ENCODE data around the gene HPSE2.
A peak's percentile ranks its signal among the peaks of the same experiment; 100 is the strongest.

HPSE2 gene

DNA sequence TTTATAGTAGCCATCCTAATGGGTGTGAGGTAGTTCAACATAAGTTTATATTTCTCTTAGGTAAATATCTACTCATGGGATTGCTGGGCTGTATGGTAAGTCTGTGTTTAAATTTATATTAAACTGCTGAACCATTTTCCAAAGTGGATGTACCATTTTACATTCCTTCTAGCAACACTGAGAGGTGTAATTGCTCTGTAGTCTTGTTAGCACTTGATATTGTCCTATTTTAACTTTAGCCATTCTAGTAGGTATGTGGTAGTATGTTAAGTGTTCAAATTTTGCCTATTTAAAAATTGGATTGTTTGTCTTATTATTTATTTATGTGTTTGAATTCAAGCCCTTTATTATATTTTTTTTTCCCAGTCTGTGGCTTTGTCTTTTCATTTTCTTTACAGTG lies 786.4 kb downstream of the HPSE2 start:
- Histone ChIP-seq H3K36me3 (ENCODE audit: control insufficient read depth, low read depth, low read length) (peaks cover 9% of the 10 kb centered on the region), H3K4me3 (ENCODE audit: low read length) (no peak overlapping the region), H3K4me1 (ENCODE audit: control insufficient read depth, low read depth, low read length) (peaks cover 5% of the 10 kb centered on the region), H3K9ac (ENCODE audit: low read length) (no peak overlapping the region), H3K27me3 (ENCODE audit: control insufficient read depth, insufficient read depth, low read length) (no peaks in the 10 kb centered on the region), H3K27ac (ENCODE audit: low read length) (no peak overlapping the region), H3K9me3 (ENCODE audit: control insufficient read depth, low read depth, low read length) (no peaks in the 10 kb centered on the region)

- Histone ChIP-seq H3K4me1 (ENCODE audit: control insufficient read depth, low read depth, low read length) (peaks cover 5% of the 10 kb centered on the region), H3K4me3 (ENCODE audit: low read length) (peak within 1 kb of the TSS; percentile 65), H3K36me3 (ENCODE audit: control insufficient read depth, low read depth, low read length) (peaks cover 26% of the 10 kb centered on the region), H3K27me3 (ENCODE audit: control insufficient read depth, insufficient read depth, low read length) (no peaks in the 10 kb centered on the region), H3K27ac (ENCODE audit: low read length) (no peak within 1 kb of the TSS), H3K9me3 (ENCODE audit: control insufficient read depth, low read depth, low read length) (no peaks in the 10 kb centered on the region), H3K9ac (ENCODE audit: low read length) (peak within 1 kb of the TSS; percentile 77)
Measured at GRCh38 chr10:98446661-98447221, 788.9 kb downstream of the HPSE2 start, which contains the start of gene HPS1. HPS1 (minus strand) TSS chr10:98446935; CDS start chr10:98443240, 3,695 bp downstream.

DNA sequence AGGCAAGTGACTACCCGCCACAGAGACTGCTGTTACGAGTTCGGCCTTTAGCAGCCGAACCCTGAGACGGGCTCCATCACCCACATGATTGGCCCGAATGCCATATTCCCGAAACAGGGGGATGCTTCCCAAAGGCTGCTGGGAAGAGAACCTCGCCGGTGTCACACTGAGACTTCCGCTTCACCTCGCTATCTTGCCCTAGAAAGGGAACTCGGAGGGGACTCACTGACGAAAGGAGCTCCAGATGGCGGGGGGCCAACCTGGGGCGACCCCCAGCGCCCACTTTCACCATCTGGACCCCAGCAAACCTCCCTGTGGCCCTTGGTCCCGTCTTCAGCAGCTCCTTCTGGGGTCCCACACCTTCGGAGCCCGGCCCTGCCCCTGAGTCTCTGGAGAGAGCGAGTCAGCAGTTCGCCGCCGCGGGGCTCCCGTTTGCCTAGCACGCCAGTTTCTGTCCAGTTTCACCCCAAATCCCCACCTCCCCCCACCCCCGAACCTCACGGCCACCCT lies 789.4 kb downstream of the HPSE2 start:
- H3K4me3 ChIP-seq (ENCODE audit: low read length), result peak overlapping the region; percentile 65
- H3K4me1 ChIP-seq (ENCODE audit: control insufficient read depth, low read depth, low read length), result peaks cover 5% of the 10 kb centered on the region
- H3K9me3 ChIP-seq (ENCODE audit: control insufficient read depth, low read depth, low read length), result no peaks in the 10 kb centered on the region
- H3K27me3 ChIP-seq (ENCODE audit: control insufficient read depth, insufficient read depth, low read length), result no peaks in the 10 kb centered on the region
- peak overlapping the region; percentile 77 for H3K9ac ChIP-seq (ENCODE audit: low read length)
- no peak overlapping the region for H3K27ac ChIP-seq (ENCODE audit: low read length)
- peaks cover 28% of the 10 kb centered on the region for H3K36me3 ChIP-seq (ENCODE audit: control insufficient read depth, low read depth, low read length)

DNA sequence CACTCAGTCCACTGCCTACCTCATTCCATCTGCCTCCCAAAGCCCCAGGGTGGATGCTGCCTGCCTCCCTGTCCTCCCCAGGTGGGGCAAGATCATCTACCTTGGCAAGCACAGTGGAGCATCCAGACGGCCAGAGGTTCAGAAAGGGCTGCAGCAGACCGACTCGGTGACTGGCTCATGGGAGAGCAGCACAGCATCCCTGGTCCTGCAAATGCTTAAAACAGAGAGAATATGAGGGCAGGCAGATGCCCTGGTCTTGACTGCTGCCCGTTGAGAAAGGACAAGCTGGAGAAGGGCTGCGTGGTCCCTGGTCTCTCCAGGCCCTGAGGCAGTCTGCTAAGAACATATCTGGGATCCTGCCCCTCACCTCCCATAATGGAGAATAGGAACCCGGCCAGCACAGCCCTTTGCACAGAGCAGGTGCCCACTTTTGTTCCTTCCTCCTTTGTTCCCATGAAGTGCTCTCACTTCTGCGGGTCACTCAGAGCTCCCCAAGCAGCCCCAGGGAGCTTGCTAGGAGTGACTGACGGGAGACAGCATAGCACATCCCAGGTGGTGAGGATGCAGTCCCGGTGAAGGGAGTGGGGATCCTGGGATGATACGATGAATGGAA lies 790.3 kb downstream of the HPSE2 start:
- Histone ChIP-seq H3K9ac (ENCODE audit: low read length) (no peak overlapping the region), H3K4me1 (ENCODE audit: control insufficient read depth, low read depth, low read length) (peaks cover 5% of the 10 kb centered on the region), H3K27me3 (ENCODE audit: control insufficient read depth, insufficient read depth, low read length) (no peaks in the 10 kb centered on the region), H3K4me3 (ENCODE audit: low read length) (peak overlapping the region; percentile 65), H3K27ac (ENCODE audit: low read length) (no peak overlapping the region), H3K36me3 (ENCODE audit: control insufficient read depth, low read depth, low read length) (peaks cover 28% of the 10 kb centered on the region), H3K9me3 (ENCODE audit: control insufficient read depth, low read depth, low read length) (no peaks in the 10 kb centered on the region)

- H3K27ac ChIP-seq (ENCODE audit: low read length), result no peak overlapping the region
- no peaks in the 10 kb centered on the region for H3K27me3 ChIP-seq (ENCODE audit: control insufficient read depth, insufficient read depth, low read length)
- no peak overlapping the region for H3K4me3 ChIP-seq (ENCODE audit: low read length)
- no peaks in the 10 kb centered on the region for H3K9me3 ChIP-seq (ENCODE audit: control insufficient read depth, low read depth, low read length)
- no peak overlapping the region for H3K9ac ChIP-seq (ENCODE audit: low read length)
- peaks cover 5% of the 10 kb centered on the region for H3K4me1 ChIP-seq (ENCODE audit: control insufficient read depth, low read depth, low read length)
- peaks cover 30% of the 10 kb centered on the region for H3K36me3 ChIP-seq (ENCODE audit: control insufficient read depth, low read depth, low read length)
Measured at GRCh38 chr10:98444314-98445006, 791.2 kb downstream of the HPSE2 start.

- no peaks in the 10 kb centered on the region for H3K4me1 ChIP-seq (ENCODE audit: control insufficient read depth, low read depth, low read length)
- peaks cover 38% of the 10 kb centered on the region for H3K36me3 ChIP-seq (ENCODE audit: control insufficient read depth, low read depth, low read length)
- H3K27ac ChIP-seq (ENCODE audit: low read length), result no peak overlapping the region
- H3K4me3 ChIP-seq (ENCODE audit: low read length), result no peak overlapping the region
- H3K9ac ChIP-seq (ENCODE audit: low read length), result no peak overlapping the region
- no peaks in the 10 kb centered on the region for H3K27me3 ChIP-seq (ENCODE audit: control insufficient read depth, insufficient read depth, low read length)
- no peaks in the 10 kb centered on the region for H3K9me3 ChIP-seq (ENCODE audit: control insufficient read depth, low read depth, low read length)
Measured at GRCh38 chr10:98438715-98439114, 796.9 kb downstream of the HPSE2 start.

DNA sequence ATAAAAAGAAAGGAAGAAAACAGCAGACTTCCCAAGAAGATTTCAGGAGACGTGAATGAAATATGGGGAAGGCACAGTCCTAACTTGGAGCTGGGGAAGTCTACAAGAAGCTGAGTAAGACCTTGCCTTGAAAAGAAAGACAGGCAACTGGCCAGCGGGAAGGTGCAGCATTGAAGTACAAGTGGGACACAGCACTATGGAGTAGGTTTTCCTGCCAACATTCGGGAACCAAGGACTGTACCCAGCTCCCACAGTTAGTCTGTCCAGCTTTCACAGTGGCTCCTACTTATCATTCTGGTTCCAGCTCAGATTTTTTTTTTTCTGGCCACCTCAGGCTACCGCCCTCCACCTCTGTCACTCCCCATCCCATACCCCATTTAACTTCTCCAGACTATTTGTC lies 798.9 kb downstream of the HPSE2 start:
- Histone ChIP-seq H3K9me3 (ENCODE audit: control insufficient read depth, low read depth, low read length) (no peaks in the 10 kb centered on the region), H3K9ac (ENCODE audit: low read length) (no peak overlapping the region), H3K4me3 (ENCODE audit: low read length) (no peak overlapping the region), H3K27me3 (ENCODE audit: control insufficient read depth, insufficient read depth, low read length) (no peaks in the 10 kb centered on the region), H3K36me3 (ENCODE audit: control insufficient read depth, low read depth, low read length) (peaks cover 34% of the 10 kb centered on the region), H3K27ac (ENCODE audit: low read length) (no peak overlapping the region), H3K4me1 (ENCODE audit: control insufficient read depth, low read depth, low read length) (no peaks in the 10 kb centered on the region)

- H3K27ac ChIP-seq (ENCODE audit: low read length), result no peak overlapping the region
- H3K4me1 ChIP-seq (ENCODE audit: control insufficient read depth, low read depth, low read length), result no peaks in the 10 kb centered on the region
- H3K4me3 ChIP-seq (ENCODE audit: low read length), result no peak overlapping the region
- H3K36me3 ChIP-seq (ENCODE audit: control insufficient read depth, low read depth, low read length), result peaks cover 45% of the 10 kb centered on the region
- H3K9me3 ChIP-seq (ENCODE audit: control insufficient read depth, low read depth, low read length), result no peaks in the 10 kb centered on the region
- no peaks in the 10 kb centered on the region for H3K27me3 ChIP-seq (ENCODE audit: control insufficient read depth, insufficient read depth, low read length)
- H3K9ac ChIP-seq (ENCODE audit: low read length), result no peak overlapping the region
Measured at GRCh38 chr10:98435178-98435577, 800.5 kb downstream of the HPSE2 start.

DNA sequence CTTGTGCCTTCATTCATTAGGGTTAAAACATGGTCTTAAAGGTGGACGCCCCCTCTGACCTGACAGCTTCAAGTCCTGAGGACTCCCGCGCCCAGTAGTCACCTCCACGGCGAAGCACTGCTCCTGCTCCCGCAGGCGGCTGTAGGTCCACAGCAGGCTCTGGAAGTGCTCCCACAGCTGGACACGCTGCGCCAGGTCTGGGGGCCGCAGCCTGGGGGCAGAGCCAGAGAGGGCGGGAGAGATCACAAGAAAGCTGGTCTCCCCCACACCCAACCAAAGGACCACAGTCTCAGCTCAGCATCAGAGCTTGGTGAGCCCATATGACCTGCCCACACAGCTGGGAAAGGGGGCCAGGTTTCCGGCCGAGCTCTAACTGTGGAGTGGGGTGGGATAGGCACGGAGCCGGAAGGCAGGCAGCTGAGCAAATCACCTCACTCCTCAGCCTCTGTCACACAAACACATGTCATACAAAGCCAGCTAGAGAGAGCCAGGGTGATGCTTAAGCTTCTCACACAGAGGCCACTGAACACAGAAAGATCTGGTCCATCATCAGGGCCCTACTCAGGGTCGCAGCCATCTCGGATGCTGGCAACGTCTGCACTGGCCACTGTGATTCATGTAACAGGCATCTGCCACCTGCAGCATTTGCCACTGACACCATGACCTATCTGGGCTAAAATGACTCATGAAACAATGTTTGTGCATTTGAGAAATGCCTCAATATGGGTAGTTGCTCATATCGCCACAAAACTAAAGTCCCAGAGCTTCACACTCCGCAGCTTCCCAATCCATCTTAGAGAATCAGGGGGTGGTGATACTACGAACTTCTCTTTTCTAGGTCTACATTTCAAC lies 801.5 kb downstream of the HPSE2 start:
- no peaks in the 10 kb centered on the region for H3K27me3 ChIP-seq (ENCODE audit: control insufficient read depth, insufficient read depth, low read length)
- no peaks in the 10 kb centered on the region for H3K9me3 ChIP-seq (ENCODE audit: control insufficient read depth, low read depth, low read length)
- no peaks in the 10 kb centered on the region for H3K4me1 ChIP-seq (ENCODE audit: control insufficient read depth, low read depth, low read length)
- peaks cover 49% of the 10 kb centered on the region for H3K36me3 ChIP-seq (ENCODE audit: control insufficient read depth, low read depth, low read length)
- no peak overlapping the region for H3K27ac ChIP-seq (ENCODE audit: low read length)
- H3K4me3 ChIP-seq (ENCODE audit: low read length), result no peak overlapping the region
- no peak overlapping the region for H3K9ac ChIP-seq (ENCODE audit: low read length)

DNA sequence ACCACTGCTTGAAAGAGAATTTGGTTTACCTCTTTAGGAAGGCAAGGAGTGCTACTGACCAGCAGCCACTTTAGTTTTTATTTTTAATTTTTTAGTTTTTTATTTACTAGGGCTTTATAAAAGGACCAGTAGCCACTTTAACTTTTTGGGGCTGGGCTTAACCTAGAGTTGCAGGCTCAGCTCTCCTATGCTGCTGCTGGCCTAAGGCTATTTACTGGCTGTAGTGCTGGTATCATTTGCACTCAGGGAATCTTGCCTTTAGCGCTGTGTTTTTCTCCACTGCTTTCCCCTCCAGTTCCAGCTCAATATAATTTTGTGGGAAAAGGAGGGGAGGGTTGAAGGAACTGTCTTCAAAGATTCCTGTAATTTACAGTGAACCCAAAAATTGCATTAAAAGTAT lies 802.3 kb downstream of the HPSE2 start:
- Histone ChIP-seq H3K27ac (ENCODE audit: low read length) (no peak overlapping the region), H3K9me3 (ENCODE audit: control insufficient read depth, low read depth, low read length) (no peaks in the 10 kb centered on the region), H3K27me3 (ENCODE audit: control insufficient read depth, insufficient read depth, low read length) (no peaks in the 10 kb centered on the region), H3K4me1 (ENCODE audit: control insufficient read depth, low read depth, low read length) (no peaks in the 10 kb centered on the region), H3K36me3 (ENCODE audit: control insufficient read depth, low read depth, low read length) (peaks cover 52% of the 10 kb centered on the region), H3K4me3 (ENCODE audit: low read length) (no peak overlapping the region), H3K9ac (ENCODE audit: low read length) (no peak overlapping the region)

- no peak overlapping the region for H3K9ac ChIP-seq (ENCODE audit: low read length)
- H3K9me3 ChIP-seq (ENCODE audit: control insufficient read depth, low read depth, low read length), result no peaks in the 10 kb centered on the region
- H3K4me1 ChIP-seq (ENCODE audit: control insufficient read depth, low read depth, low read length), result no peaks in the 10 kb centered on the region
- H3K27ac ChIP-seq (ENCODE audit: low read length), result no peak overlapping the region
- peaks cover 55% of the 10 kb centered on the region for H3K36me3 ChIP-seq (ENCODE audit: control insufficient read depth, low read depth, low read length)
- no peaks in the 10 kb centered on the region for H3K27me3 ChIP-seq (ENCODE audit: control insufficient read depth, insufficient read depth, low read length)
- no peak overlapping the region for H3K4me3 ChIP-seq (ENCODE audit: low read length)
Measured at GRCh38 chr10:98432330-98432729, 803.3 kb downstream of the HPSE2 start.

Data from iPS-18a (cell line).